Lower lobe of right lung (tissue), 2 donors: Measurements from ENCODE around the gene TMEM125. TPM values are rescaled to one million over a fixed set of nuclear protein-coding genes. Genes with fewer than 3 reads are reported as not detected.
A peak's percentile ranks its signal among the peaks of the same experiment; 100 is the strongest.

Experiments used
- ATAC-seq, 2 donors: fragments of 200-7000 bp; cut with Tn5 transposase; one replicate each; pipeline ENCODE4 v1.9.1; 2020 to 2022; ENCODE audit warnings: mild to moderate bottlenecking in 2 of 2, moderate library complexity in 2 of 2
- DNase-seq: peaks from one replicate; pipeline ENCODE4 v3.0.0-alpha.2; 2020
- H3K27ac ChIP-seq: fragments of 200-600 bp; one replicate; pipeline ENCODE4 v1.8.0; 2022
- H3K27me3 ChIP-seq: fragments of 200-600 bp; one replicate; pipeline ENCODE4 v1.8.0; 2022; ENCODE audit warnings: low read depth
- H3K36me3 ChIP-seq: fragments of 200-600 bp; one replicate; pipeline ENCODE4 v1.8.0; 2022; ENCODE audit warnings: mild to moderate bottlenecking
- H3K4me1 ChIP-seq: fragments of 200-600 bp; one replicate; pipeline ENCODE4 v1.8.0; 2022
- H3K4me3 ChIP-seq: fragments of 200-600 bp; one replicate; pipeline ENCODE4 v1.8.0; 2022; ENCODE audit warnings: mild to moderate bottlenecking
- H3K9me3 ChIP-seq: fragments of 200-600 bp; one replicate; pipeline ENCODE4 v1.8.0; 2022
- intact Hi-C: fragments of 100-400 bp; cut with DNase I; formaldehyde crosslinking; loops from one replicate; pipeline ENCODE4 v1.11.0; 2022
- total RNA-seq: library from RNA; stranded (reverse); fragmentation: NEBNext Ultra II Directional; extraction: Animal tissue kit (Norgen Biotek cat#: 25700); gene quantifications from one replicate; pipeline ENCODE4 v1.2.1, GENCODE V29; 2021
- TF ChIP-seq, protein P1 (sequence below): fragments of 200-600 bp; IDR thresholded peaks from one replicate; pipeline ENCODE4 v1.8.0; 2022; ENCODE audit warnings: antibody characterized with exemption, mild to moderate bottlenecking
- donor health status: DM: no; HTN: yes; CAD: no; lungs with severe emphysema.

The TMEM125 gene
- total RNA-seq, 1 donor from 2014 or later, result 197 TPM

DNA sequence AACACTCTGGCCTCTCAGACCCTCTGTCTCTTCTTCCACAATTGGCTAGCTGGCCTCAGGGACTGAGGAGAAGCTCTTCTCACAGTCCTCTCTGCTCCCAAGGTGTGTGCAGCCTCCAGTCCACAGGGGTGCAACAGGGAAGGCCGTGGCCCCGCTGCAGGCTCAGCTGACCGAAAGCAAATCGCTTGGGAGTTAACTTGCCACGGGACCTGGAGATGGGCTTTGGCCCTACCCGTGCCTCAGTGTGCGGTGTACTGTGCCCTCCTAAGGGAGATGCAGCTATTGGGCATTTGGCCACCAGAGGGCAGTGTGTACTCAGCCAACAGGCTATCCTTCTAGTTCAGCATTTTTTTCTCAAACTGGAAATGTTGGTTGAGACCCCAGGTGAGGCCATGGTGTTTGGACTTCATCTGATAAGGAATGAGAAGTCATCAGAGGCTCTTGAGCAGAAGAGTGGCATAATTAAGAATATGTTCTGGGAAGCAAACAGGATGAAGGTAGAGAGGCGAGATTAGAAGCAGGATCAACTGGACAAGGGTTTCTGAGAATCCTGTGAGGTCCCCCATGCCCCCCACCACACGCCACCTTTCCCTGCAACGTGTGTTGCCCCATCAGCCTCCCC lies 42.5 kb upstream of the TMEM125 start:
- Histone ChIP-seq H3K27me3 (no peaks in the 10 kb centered on the region), H3K27ac (no peak overlapping the region), H3K4me1 (peaks cover 25% of the 10 kb centered on the region), H3K4me3 (no peak overlapping the region), H3K36me3 (no peaks in the 10 kb centered on the region), H3K9me3 (no peaks in the 10 kb centered on the region)
- TF ChIP-seq, protein P1, sequence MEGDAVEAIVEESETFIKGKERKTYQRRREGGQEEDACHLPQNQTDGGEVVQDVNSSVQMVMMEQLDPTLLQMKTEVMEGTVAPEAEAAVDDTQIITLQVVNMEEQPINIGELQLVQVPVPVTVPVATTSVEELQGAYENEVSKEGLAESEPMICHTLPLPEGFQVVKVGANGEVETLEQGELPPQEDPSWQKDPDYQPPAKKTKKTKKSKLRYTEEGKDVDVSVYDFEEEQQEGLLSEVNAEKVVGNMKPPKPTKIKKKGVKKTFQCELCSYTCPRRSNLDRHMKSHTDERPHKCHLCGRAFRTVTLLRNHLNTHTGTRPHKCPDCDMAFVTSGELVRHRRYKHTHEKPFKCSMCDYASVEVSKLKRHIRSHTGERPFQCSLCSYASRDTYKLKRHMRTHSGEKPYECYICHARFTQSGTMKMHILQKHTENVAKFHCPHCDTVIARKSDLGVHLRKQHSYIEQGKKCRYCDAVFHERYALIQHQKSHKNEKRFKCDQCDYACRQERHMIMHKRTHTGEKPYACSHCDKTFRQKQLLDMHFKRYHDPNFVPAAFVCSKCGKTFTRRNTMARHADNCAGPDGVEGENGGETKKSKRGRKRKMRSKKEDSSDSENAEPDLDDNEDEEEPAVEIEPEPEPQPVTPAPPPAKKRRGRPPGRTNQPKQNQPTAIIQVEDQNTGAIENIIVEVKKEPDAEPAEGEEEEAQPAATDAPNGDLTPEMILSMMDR, result peak; percentile 95
- DNase-seq (peak; percentile 86), ATAC-seq (peak; percentile 90 to 93)
- intact Hi-C loops, result loop anchor here (10.0 kb wide), 1 partner anchor 188 kb away; no protein-coding TSS in a partner anchor

DNA sequence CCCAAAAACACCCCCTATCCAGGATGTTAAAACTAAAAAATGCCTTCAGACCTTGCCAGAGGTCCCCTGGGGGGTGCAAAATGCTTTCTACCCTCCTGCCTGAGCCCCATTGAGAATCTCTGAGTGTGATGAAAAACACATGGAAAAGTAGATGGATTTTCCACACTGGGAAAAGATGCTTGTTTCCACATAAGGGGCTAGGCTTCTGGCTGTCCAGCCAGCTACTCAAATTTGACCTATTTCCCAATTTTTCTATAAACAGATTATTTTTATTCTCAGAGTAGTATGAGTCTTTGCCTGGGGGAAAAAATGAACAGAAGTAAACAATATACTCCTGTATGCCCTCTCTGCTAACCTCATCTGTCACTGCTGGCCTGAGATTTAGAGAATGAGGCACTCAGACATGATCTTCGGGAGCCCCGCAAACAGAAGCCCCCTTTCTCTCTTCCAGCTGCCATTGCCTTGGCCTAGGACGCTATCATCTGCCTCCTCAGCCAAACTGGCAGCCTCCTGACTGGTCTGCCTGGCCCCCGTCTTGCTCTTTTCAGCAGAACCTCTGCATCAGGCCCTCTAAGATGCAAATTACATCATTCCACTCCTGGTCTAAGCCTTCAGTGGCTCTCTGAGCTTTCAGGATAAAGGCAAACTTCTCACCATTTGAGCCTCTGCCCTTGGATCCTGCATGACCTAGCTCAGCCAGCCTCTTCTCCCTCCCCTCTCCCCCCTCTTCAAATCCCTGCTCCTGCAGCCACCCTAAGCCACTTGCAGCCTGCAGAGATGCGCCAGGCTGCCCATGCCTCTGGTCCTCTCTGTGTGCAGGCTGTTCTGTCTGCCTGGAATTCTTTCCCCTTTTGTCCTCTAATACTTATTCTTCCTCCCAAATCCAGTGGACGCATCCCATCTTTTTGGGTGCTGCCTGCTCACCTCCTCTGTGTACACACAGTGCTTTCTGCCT lies 39.7 kb upstream of the TMEM125 start:
- TF ChIP-seq, protein P1, result no peak
- Histone ChIP-seq H3K27me3 (no peaks in the 10 kb centered on the region), H3K4me3 (no peak overlapping the region), H3K27ac (peak overlapping the region; percentile 11), H3K9me3 (no peaks in the 10 kb centered on the region), H3K4me1 (peaks cover 25% of the 10 kb centered on the region), H3K36me3 (no peaks in the 10 kb centered on the region)
- intact Hi-C loops, result loop anchor here (10.0 kb wide), 2 partner anchors 125 to 185 kb away; partner anchors contain the start of gene CDC20
- DNase-seq, result no peak
- no peak for ATAC-seq

DNA sequence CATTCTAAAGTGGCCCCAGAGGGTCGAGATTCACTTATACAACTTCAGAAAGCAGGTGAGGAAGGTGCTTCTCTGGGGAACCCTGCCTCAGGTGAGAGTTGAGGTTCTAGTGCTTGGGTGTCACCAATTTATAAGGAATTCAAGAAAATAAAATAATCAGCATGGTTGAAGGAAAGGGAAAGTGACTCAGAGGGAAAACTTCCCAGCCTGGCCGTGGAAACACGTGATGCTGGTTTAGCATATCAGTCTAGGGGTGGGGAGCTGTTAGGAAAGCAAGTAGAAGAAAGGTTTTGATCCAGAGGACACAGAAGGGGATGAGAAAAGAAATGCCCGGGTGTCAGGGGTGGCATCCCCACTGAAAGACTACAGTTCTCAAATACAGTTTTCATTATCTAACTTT lies 37.7 kb upstream of the TMEM125 start:
- DNase-seq, result no peak

DNA sequence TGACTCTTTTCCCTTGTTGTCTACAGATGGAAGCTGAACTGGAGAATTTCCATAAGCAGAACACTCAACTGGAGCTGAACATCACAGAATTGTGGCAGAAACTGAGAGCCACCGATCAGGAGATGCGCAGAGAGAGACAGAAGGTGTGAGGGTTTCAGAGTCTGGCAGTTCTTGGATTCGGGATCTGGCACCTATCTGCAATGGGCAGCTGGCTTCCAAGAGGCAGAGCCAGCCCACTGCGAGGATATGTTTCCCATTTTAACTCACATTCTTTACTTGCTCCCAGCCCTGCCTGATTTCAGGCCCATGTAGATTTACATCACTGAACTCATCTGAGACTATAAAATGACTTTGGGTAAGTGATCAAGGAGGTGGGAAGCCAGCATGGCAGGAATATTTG lies 37.3 kb upstream of the TMEM125 start:
- H3K27me3 ChIP-seq, result no peaks in the 10 kb centered on the region
- H3K36me3 ChIP-seq, result no peaks in the 10 kb centered on the region
- TF ChIP-seq, protein P1, result no peak
- H3K27ac ChIP-seq, result no peak overlapping the region
- no peak for DNase-seq
- H3K4me1 ChIP-seq, result peaks cover 20% of the 10 kb centered on the region
- ATAC-seq, result no peak
- no peak overlapping the region for H3K4me3 ChIP-seq
- intact Hi-C loops, result loop anchor here (10.0 kb wide), 1 partner anchor 122 kb away; the partner anchor contains the start of gene CDC20
- no peaks in the 10 kb centered on the region for H3K9me3 ChIP-seq

More for the DNA sequence above, 37.7 kb upstream of the TMEM125 start:
- no peak overlapping the region for H3K4me3 ChIP-seq
- H3K36me3 ChIP-seq, result no peaks in the 10 kb centered on the region
- intact Hi-C loops, result loop anchor here (10.0 kb wide), 1 partner anchor 123 kb away; the partner anchor contains the start of gene CDC20
- peaks cover 23% of the 10 kb centered on the region for H3K4me1 ChIP-seq
- no peaks in the 10 kb centered on the region for H3K9me3 ChIP-seq
- H3K27me3 ChIP-seq, result no peaks in the 10 kb centered on the region
- TF ChIP-seq, protein P1, result no peak
- ATAC-seq, result no peak
- H3K27ac ChIP-seq, result no peak overlapping the region

DNA sequence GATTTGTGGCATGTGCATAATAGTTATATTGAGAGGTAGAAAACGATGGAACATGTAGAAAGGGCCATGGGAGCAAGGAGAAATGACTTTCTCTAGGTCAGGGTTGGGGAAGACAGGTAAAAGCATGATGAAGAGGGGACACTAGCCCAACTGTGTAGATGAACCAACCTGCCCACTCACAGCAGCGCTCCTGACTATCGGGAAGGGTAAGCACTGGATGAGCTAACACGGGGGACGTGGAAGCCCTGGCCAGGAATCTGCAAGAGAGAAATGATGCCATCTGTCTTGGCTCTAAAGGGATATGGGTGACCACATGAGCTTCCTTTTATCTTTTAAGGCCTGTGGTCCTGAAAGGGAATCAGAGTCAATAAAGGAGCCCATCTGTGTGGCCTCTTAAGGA lies 36.2 kb upstream of the TMEM125 start:
- Histone ChIP-seq H3K4me3 (no peak overlapping the region), H3K9me3 (no peaks in the 10 kb centered on the region), H3K4me1 (peaks cover 29% of the 10 kb centered on the region), H3K27ac (no peak overlapping the region), H3K36me3 (no peaks in the 10 kb centered on the region), H3K27me3 (no peaks in the 10 kb centered on the region)
- ATAC-seq (no peak), DNase-seq (no peak)
- TF ChIP-seq, protein P1, result no peak
- intact Hi-C loops, result loop anchor here (10.0 kb wide), 1 partner anchor 121 kb away; the partner anchor contains the start of gene CDC20
